HTR-8/SVneo (cell line): Measurements from ENCODE around the gene ARSB.
A peak's percentile ranks its signal among the peaks of the same experiment; 100 is the strongest.

Experiments
- DNase-seq: peaks from one replicate; pipeline ENCODE4 v3.0.0; 2011; ENCODE audit warnings: low spot score, mixed read lengths; ENCODE audit not compliant: insufficient read length
- FAIRE-seq: peaks from 2 replicates; lab custom pipeline; 2011; peaks lifted over from hg19 to GRCh38; lab: Jason Lieb, UNC

Gene ARSB

GRCh38 chr5:78811121-78811817 lies 173.8 kb downstream of the ARSB start:
- FAIRE-seq (no peak), DNase-seq (no peak)

GRCh38 chr5:78810098-78810920 lies 174.8 kb downstream of the ARSB start:
- DNase-seq: no peak
- FAIRE-seq: no peak

- FAIRE-seq: no peak
- no peak for DNase-seq
Observed at GRCh38 chr5:78809444-78809843, 175.7 kb downstream of the ARSB start.

GRCh38 chr5:78808818-78809217 lies 176.3 kb downstream of the ARSB start:
- no peak for FAIRE-seq
- no peak for DNase-seq

- FAIRE-seq: no peak
- no peak for DNase-seq
Observed at GRCh38 chr5:78808380-78808779, 176.7 kb downstream of the ARSB start.

- DNase-seq (peak; percentile 49), FAIRE-seq (peak; percentile 26)
Observed at GRCh38 chr5:78806544-78806943, 178.6 kb downstream of the ARSB start.

GRCh38 chr5:78805474-78806124 lies 179.5 kb downstream of the ARSB start:
- no peak for DNase-seq
- no peak for FAIRE-seq

- FAIRE-seq: no peak
Observed at GRCh38 chr5:78804995-78805394, 180.1 kb downstream of the ARSB start.

GRCh38 chr5:78803941-78804340 lies 181.2 kb downstream of the ARSB start:
- DNase-seq (no peak), FAIRE-seq (no peak)

More at GRCh38 chr5:78804995-78805394, 180.1 kb downstream of the ARSB start:
- DNase-seq: no peak

GRCh38 chr5:78803353-78803752 lies 181.8 kb downstream of the ARSB start:
- FAIRE-seq (no peak), DNase-seq (no peak)

- DNase-seq (no peak), FAIRE-seq (no peak)
Observed at GRCh38 chr5:78801413-78801812, 183.7 kb downstream of the ARSB start.

GRCh38 chr5:78799266-78800017 lies 185.7 kb downstream of the ARSB start:
- DNase-seq: peak; percentile 29

GRCh38 chr5:78798673-78799029 lies 186.5 kb downstream of the ARSB start:
- DNase-seq (no peak), FAIRE-seq (no peak)

More at GRCh38 chr5:78799266-78800017, 185.7 kb downstream of the ARSB start:
- no peak for FAIRE-seq

GRCh38 chr5:78797936-78798672 lies 187.0 kb downstream of the ARSB start:
- FAIRE-seq (no peak), DNase-seq (no peak)

GRCh38 chr5:78795757-78796156 lies 189.4 kb downstream of the ARSB start:
- FAIRE-seq (no peak), DNase-seq (no peak)

GRCh38 chr5:78794693-78795215 lies 190.4 kb downstream of the ARSB start:
- DNase-seq (no peak), FAIRE-seq (no peak)

GRCh38 chr5:78793907-78794662 lies 191.0 kb downstream of the ARSB start:
- DNase-seq (no peak), FAIRE-seq (no peak)

- DNase-seq (no peak), FAIRE-seq (no peak)
Observed at GRCh38 chr5:78792345-78793055, 192.6 kb downstream of the ARSB start.
